ES-I3 (cell line): Measurements from ENCODE around the gene ZNF559.

Experiments
- H3K36me3 ChIP-seq: 2 replicates; pipeline ENCODE4 v1.6.1; 2013; ENCODE audit warnings: mild to moderate bottlenecking, low read length, control low read depth, moderate library complexity; ENCODE audit not compliant: insufficient read depth
- H3K4me1 ChIP-seq: 2 replicates; pipeline ENCODE4 v1.6.1; 2013; ENCODE audit warnings: mild to moderate bottlenecking, control low read depth, low read length; ENCODE audit not compliant: insufficient read depth
- H3K9ac ChIP-seq: 2 replicates; pipeline ENCODE4 v1.6.1; 2013; ENCODE audit warnings: low read depth, mild to moderate bottlenecking, low read length, moderate library complexity
- H3K9me3 ChIP-seq: 2 replicates; pipeline ENCODE4 v1.6.1; 2013; ENCODE audit warnings: mild to moderate bottlenecking, low read length, moderate library complexity; ENCODE audit not compliant: control insufficient read depth, insufficient read depth

ZNF559 gene

DNA sequence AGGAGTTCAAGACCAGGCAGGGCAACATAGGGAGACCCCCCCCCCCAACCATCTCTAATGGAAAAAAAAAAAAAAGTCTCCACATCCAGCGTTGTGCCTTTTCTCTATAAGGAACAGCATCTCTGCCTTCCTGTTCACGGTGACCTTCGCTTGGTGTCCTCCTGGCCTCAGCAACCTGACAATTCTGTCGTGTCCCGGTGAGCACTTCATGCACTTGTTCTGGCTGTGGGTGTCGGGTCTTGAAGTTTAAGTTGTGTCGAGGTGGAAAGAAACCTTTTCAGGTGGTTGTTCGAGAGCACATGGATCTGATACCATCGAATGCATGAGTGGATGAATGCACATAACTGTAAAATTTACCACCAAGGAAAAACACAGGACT, 594 bp downstream of the ZNF559 start:
- peaks cover 2% of the 10 kb centered on the region; the same call in 1 of the 2 replicates for H3K36me3 ChIP-seq
- no peaks in the 10 kb centered on the region; the same call in none of the 2 replicates for H3K9me3 ChIP-seq
- no peaks in the 10 kb centered on the region for H3K4me1 ChIP-seq
- peak overlapping the region; percentile 94 for H3K9ac ChIP-seq

DNA sequence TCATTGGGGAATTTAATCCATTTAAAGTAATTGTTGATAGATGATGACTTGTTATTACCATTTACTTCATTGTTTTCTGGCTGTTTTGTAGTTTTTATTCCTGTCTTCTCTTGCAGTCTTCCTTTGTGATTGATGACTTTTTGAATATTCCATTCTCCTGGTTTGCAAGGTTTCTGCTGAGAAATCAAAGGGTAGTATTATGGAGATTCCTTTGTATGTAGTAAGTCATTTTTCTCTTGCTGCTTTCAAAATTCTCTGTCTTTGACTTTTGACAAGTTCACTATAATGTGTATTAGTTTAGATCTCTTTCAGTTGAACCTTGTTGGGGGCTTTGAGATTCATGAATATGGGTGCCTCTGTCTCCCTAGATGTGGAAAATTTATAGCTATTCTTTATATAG, 6.0 kb downstream of the ZNF559 start:
- Histone ChIP-seq H3K36me3 (peaks cover 2% of the 10 kb centered on the region; the same call in 1 of the 2 replicates), H3K9me3 (peaks cover 15% of the 10 kb centered on the region), H3K4me1 (no peaks in the 10 kb centered on the region), H3K9ac (no peak overlapping the region)

DNA sequence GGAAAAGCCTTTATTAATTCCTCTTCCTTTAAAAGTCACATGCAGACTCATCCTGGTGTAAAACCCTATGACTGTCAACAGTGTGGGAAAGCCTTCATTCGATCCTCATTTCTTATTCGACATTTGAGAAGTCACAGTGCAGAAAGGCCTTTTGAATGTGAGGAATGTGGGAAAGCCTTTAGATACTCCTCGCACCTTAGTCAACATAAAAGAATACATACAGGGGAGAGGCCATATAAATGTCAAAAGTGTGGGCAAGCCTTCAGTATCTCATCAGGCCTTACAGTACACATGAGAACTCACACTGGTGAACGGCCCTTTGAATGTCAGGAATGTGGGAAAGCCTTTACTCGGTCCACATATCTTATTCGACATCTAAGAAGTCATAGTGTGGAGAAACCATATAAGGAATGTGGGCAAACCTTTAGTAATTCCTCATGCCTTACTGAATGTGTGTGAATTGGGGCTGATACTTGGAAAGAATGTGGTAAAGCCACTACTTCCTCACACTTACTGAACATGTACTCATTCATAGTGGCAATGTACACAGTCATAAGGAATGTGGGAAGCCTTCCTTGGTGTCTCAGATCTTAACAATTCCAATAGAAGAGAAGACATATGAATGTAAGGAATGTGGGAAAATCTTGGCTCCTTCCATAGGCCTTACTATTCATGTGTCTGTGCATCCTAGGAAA, 18.8 kb downstream of the ZNF559 start:
- Histone ChIP-seq H3K9ac (no peak overlapping the region), H3K36me3 (peaks cover 14% of the 10 kb centered on the region), H3K9me3 (peaks cover 50% of the 10 kb centered on the region), H3K4me1 (no peaks in the 10 kb centered on the region)

DNA sequence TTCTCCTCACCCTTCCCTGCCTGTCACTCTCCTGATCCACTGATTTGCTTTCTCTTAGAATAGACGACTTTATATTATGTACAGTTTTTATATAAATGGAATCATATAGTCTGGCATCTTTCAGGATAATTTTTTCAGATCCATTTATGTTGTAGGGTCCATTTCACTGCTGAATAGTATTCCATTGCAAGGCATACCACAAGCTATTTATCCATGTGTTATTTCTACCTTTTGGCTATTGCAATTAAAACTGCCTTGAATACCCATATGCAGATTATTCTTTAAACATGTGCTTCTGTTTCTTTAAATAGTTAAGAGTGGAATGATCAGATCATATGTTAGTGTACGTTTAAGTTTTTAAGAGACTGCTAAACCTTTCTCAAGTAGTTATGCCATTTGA, 21.0 kb downstream of the ZNF559 start:
- Histone ChIP-seq H3K9ac (no peak overlapping the region), H3K4me1 (no peaks in the 10 kb centered on the region), H3K9me3 (peaks cover 41% of the 10 kb centered on the region), H3K36me3 (peaks cover 14% of the 10 kb centered on the region; the same call in 1 of the 2 replicates)

DNA sequence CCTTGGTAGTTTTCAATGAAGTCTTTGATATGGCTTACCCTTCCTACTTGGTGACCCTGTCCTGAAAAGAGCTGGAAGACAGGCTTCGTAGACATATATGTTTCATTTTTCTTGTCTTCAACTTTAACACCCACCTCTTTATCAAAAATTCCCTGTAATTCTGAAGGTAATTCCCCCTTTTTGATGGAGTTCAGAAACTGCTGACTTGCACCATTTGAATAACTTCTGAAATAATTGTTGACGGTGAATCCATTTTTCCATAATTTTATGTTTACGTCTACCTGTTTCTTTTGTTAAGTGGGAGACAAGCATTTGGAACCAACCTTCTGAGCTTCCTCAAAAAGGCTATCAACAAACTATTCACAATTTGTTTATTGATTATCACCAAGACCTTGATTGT, 24.3 kb downstream of the ZNF559 start:
- Histone ChIP-seq H3K9ac (no peak overlapping the region), H3K36me3 (peaks cover 5% of the 10 kb centered on the region; the same call in 1 of the 2 replicates), H3K4me1 (no peaks in the 10 kb centered on the region), H3K9me3 (peaks cover 21% of the 10 kb centered on the region)

- Histone ChIP-seq H3K9me3 (peaks cover 17% of the 10 kb centered on the region), H3K4me1 (no peaks in the 10 kb centered on the region), H3K36me3 (peaks cover under 1% of the 10 kb centered on the region; the same call in 1 of the 2 replicates), H3K9ac (no peak overlapping the region)
Measured at GRCh38 chr19:9348671-9349070, 24.7 kb downstream of the ZNF559 start.

DNA sequence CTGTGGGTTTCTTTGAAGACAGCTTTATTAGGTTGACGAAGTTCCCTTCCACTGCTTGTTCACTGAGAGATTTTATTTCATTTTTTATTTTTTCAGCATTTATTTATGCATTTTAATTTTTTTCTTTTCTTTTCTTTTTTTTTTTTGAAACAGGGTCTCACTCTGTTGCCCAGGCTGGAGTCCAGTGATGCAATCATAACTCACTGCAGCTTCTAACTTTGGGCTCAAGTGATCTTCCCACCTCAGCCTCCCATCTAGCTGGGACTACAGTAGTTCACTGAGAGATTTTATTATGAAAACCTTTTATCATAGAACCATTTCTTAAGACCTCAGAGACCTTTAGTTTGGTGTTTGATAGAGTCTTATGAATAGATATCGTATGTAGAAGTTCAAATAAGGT, 28.5 kb downstream of the ZNF559 start:
- H3K9me3 ChIP-seq: no peaks in the 10 kb centered on the region; the same call in 1 of the 2 replicates
- H3K36me3 ChIP-seq: no peaks in the 10 kb centered on the region
- H3K9ac ChIP-seq: no peak overlapping the region
- no peaks in the 10 kb centered on the region for H3K4me1 ChIP-seq

- H3K36me3 ChIP-seq: no peaks in the 10 kb centered on the region
- no peaks in the 10 kb centered on the region; the same call in 1 of the 2 replicates for H3K9me3 ChIP-seq
- no peaks in the 10 kb centered on the region for H3K4me1 ChIP-seq
- H3K9ac ChIP-seq: no peak overlapping the region
Measured at GRCh38 chr19:9353011-9353410, 29.0 kb downstream of the ZNF559 start.

DNA sequence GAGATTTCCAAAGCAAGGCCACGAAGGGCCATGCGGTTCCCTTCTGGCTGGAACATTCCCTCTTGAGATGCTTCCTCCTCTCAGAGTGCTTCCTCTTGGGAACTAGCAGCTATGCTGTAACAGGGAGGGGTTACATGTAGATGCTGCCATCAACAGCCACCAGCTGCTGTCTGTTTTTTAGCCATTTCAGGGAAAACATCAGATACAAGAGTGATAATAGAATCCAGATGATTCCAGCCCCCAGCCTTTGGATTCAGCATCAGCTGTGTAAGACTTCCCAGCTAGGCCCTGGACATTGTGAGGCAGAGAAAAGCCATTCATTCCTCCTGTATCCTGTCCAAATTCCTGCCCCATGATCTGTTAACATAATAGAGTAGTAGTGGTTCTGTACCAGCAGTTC, 30.7 kb downstream of the ZNF559 start:
- H3K9me3 ChIP-seq: no peaks in the 10 kb centered on the region; the same call in none of the 2 replicates
- no peaks in the 10 kb centered on the region for H3K4me1 ChIP-seq
- no peak overlapping the region for H3K9ac ChIP-seq
- no peaks in the 10 kb centered on the region; the same call in 1 of the 2 replicates for H3K36me3 ChIP-seq

DNA sequence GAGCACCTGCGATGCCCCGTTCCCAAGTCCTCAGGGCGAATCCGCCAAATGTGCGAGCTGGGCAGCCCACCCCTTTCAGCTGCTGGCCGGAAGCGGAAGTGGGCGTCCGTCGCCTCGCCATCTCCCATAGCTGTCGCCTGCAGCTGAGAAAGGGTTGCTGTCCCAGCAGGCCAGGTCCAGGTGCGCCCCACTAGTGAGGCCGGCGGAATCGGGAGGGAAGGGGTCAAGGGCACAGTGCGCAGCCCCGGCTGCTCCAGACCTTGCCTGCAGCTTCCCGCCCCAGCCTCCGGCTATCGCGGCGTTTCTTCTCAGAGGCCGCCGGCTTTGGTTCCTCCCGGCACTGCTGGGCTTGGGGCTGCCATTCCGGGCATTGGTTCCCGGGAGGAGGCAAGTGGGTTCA, 38.9 kb downstream of the ZNF559 start, which contains the start of gene ZNF177:
TSS of gene ZNF177 (plus strand) at position 109 of the 400 bp plus-strand sequence. CDS start 15,299 bp downstream, outside the sequence.
- no peaks in the 10 kb centered on the region; the same call in none of the 2 replicates for H3K9me3 ChIP-seq
- H3K36me3 ChIP-seq: no peaks in the 10 kb centered on the region; the same call in 1 of the 2 replicates
- H3K9ac ChIP-seq: peak within 1 kb of the TSS; percentile 36; the same call in 1 of the 2 replicates
- no peaks in the 10 kb centered on the region for H3K4me1 ChIP-seq

DNA sequence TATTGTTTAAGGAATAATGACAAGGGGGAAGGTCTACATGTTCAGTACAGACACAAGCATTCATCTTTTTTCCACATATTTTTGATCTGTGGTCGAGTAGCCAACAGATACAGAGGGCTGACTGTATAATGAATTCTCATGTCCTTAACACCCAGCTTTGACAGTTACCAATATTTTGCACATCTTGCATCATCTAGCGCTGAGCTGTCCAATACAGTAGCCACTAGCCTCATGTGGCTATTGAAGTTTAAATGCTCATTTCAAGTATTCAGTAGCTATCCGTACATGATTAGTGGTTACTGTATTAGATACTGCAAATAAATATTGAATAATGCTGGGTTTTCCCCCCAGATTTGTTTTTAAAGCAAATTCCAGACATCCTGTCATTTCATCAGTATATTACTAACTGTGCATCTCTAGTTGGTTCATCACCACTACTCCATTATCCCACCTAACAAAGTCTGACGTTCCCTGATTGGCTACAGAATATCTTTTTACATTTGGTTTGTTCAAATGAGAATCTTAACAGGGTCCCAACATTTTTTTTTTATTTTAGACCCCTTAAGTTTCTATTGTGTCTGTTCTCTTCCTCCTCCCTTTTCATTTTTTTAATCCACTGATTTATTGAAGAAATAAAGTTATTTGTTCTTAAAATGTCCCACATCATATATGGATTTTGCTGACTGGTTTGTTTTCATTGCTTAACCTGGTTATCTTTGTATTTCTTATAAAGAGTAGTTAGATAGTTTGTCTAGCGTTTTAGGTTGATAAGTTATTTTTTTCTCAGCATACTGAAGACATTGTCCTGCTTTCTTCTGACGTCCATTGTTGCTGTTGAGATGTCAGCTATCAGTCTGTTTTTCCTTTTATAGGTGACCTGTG, 47.0 kb downstream of the ZNF559 start:
- Histone ChIP-seq H3K4me1 (no peaks in the 10 kb centered on the region), H3K9ac (no peak overlapping the region), H3K9me3 (no peaks in the 10 kb centered on the region), H3K36me3 (no peaks in the 10 kb centered on the region)

DNA sequence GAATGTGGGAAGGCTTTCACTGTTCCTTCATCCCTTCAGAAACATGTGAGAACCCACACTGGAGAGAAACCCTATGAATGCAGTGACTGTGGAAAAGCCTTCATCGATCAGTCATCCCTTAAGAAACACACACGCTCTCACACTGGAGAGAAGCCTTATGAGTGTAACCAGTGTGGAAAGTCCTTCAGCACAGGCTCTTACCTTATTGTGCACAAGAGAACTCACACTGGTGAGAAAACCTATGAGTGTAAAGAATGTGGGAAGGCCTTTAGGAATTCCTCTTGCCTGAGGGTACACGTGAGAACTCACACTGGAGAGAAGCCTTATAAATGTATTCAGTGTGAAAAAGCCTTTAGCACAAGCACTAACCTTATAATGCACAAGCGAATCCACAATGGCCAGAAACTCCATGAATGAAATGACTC, 57.4 kb downstream of the ZNF559 start:
- H3K4me1 ChIP-seq: no peaks in the 10 kb centered on the region
- no peak overlapping the region for H3K9ac ChIP-seq
- peaks cover 11% of the 10 kb centered on the region for H3K9me3 ChIP-seq
- peaks cover 19% of the 10 kb centered on the region; the same call in 1 of the 2 replicates for H3K36me3 ChIP-seq
